IMR-90 (cell line): ENCODE data around the gene PIEZO2. TPM values are rescaled to one million over a fixed set of nuclear protein-coding genes. Genes with fewer than 3 reads are reported as not detected.
A peak's percentile ranks its signal among the peaks of the same experiment; 100 is the strongest.

Experiments used
- ATAC-seq: fragments of 200-7000 bp; cut with Tn5 transposase; 2 replicates; pipeline ENCODE4 v1.9.1; 2020; ENCODE audit warnings: low read depth, mild to moderate bottlenecking, moderate library complexity
- BruUV-seq: library from RNA; stranded (reverse); fragments of 400-500 nt; replicated peaks from 2 replicates; lab custom pipeline; 2021; lab: Mats Ljungman, UMichigan
- CTCF ChIA-PET: fragments of 300-600 bp; formaldehyde crosslinking; extraction: SDS; loops from one replicate; lab custom pipeline; 2021; ENCODE audit warnings: antibody characterized with exemption; lab: Yijun Ruan, JAX
- POLR2A ChIA-PET: fragments of 300-600 bp; sonication (Branson Sonifier 250); formaldehyde crosslinking; loops from one replicate; lab custom pipeline; 2022; ENCODE audit warnings: antibody characterized with exemption; ENCODE audit not compliant: unreplicated experiment; lab: Charles Lee
- DNase-seq: peaks from one replicate; pipeline ENCODE4 v3.0.0; 2013
- H2AFZ ChIP-seq: replicated peaks from 2 replicates; pipeline ENCODE3; 2013; ENCODE audit warnings: low read length, mild to moderate bottlenecking; ENCODE audit not compliant: poor library complexity
- H2AK5ac ChIP-seq: 2 replicates; pipeline ENCODE4 v1.6.1; 2013; ENCODE audit warnings: low read depth, low read length, inconsistent platforms
- H2AK9ac ChIP-seq: replicated peaks from 2 replicates; pipeline ENCODE3; 2013; ENCODE audit warnings: mild to moderate bottlenecking, low read depth, low read length, moderate library complexity; ENCODE audit not compliant: poor library complexity
- H2BK120ac ChIP-seq: 2 replicates; pipeline ENCODE4 v1.6.1; 2013; ENCODE audit warnings: low read depth, low read length, inconsistent platforms
- H2BK15ac ChIP-seq: 3 replicates; pipeline ENCODE4 v1.6.1; 2013; ENCODE audit warnings: low read depth, low read length, inconsistent platforms
- H2BK20ac ChIP-seq: 2 replicates; pipeline ENCODE4 v1.6.1; 2013; ENCODE audit warnings: low read depth, mild to moderate bottlenecking, inconsistent platforms, low read length, moderate library complexity
- H2BK5ac ChIP-seq: 2 replicates; pipeline ENCODE4 v1.6.1; 2013; ENCODE audit warnings: mild to moderate bottlenecking, low read depth, low read length, inconsistent platforms; ENCODE audit not compliant: poor library complexity, severe bottlenecking
- H3K14ac ChIP-seq: replicated peaks from 2 replicates; pipeline ENCODE4 v1.6.1; 2013; ENCODE audit warnings: low read depth, low read length, inconsistent platforms
- H3K18ac ChIP-seq: 2 replicates; pipeline ENCODE4 v1.6.1; 2013; ENCODE audit warnings: low read depth, low read length, control low read depth
- H3K23ac ChIP-seq: 2 replicates; pipeline ENCODE4 v1.6.1; 2013; ENCODE audit warnings: low read depth, low read length, inconsistent platforms
- H3K27ac ChIP-seq: 2 replicates; pipeline ENCODE4 v1.5.1; 2013; ENCODE audit warnings: mild to moderate bottlenecking, control low read depth, low read length; ENCODE audit not compliant: insufficient read depth
- H3K27me3 ChIP-seq: 2 replicates; pipeline ENCODE4 v1.6.1; 2013; ENCODE audit warnings: low read length; ENCODE audit not compliant: control insufficient read depth, insufficient read depth
- H3K36me3 ChIP-seq: 2 replicates; pipeline ENCODE4 v1.6.1; 2013; ENCODE audit warnings: low read length, mixed read lengths; ENCODE audit not compliant: control insufficient read depth, insufficient read depth
- H3K4ac ChIP-seq: 2 replicates; pipeline ENCODE4 v1.6.1; 2013; ENCODE audit warnings: low read depth, low read length, inconsistent platforms
- H3K4me1 ChIP-seq: 2 replicates; pipeline ENCODE4 v1.6.1; 2013; ENCODE audit warnings: low read length, mixed read lengths; ENCODE audit not compliant: control insufficient read depth, insufficient read depth
- H3K4me2 ChIP-seq: 2 replicates; pipeline ENCODE4 v1.6.1; 2013; ENCODE audit warnings: low read depth, mild to moderate bottlenecking, control low read depth, low read length, moderate library complexity
- H3K4me3 ChIP-seq: 2 replicates; pipeline ENCODE4 v1.5.1; 2013; ENCODE audit warnings: low read depth, mild to moderate bottlenecking, control low read depth, low read length, moderate library complexity; ENCODE audit not compliant: insufficient read depth
- H3K56ac ChIP-seq: 2 replicates; pipeline ENCODE4 v1.6.1; 2013; ENCODE audit warnings: low read length, inconsistent platforms; ENCODE audit not compliant: insufficient read depth; ENCODE audit errors: extremely low read depth
- H3K79me1 ChIP-seq, 2 experiments: 2 replicates each; pipeline ENCODE4 v1.6.1; 2013; ENCODE audit warnings: low read length in 2 of 2, inconsistent platforms in 1 of 2, low read depth in 1 of 2
- H3K9ac ChIP-seq: 2 replicates; pipeline ENCODE4 v1.6.1; 2013; ENCODE audit warnings: low read depth, low read length, control low read depth
- H3K9me1 ChIP-seq: 2 replicates; pipeline ENCODE4 v1.6.1; 2013; ENCODE audit warnings: low read length, inconsistent platforms; ENCODE audit not compliant: insufficient read depth
- H3K9me3 ChIP-seq: 2 replicates; pipeline ENCODE4 v1.6.1; 2013; ENCODE audit warnings: low read length; ENCODE audit not compliant: control insufficient read depth, insufficient read depth
- H4K20me1 ChIP-seq: 2 replicates; pipeline ENCODE4 v1.6.1; 2013; ENCODE audit warnings: low read length, inconsistent platforms; ENCODE audit not compliant: insufficient read depth
- H4K5ac ChIP-seq: 2 replicates; pipeline ENCODE4 v1.6.1; 2013; ENCODE audit warnings: mild to moderate bottlenecking, low read depth, low read length, control low read depth
- H4K8ac ChIP-seq, 2 experiments: 2 replicates each; pipeline ENCODE4 v1.6.1; 2013; ENCODE audit warnings: low read depth in 2 of 2, low read length in 2 of 2, control low read depth in 1 of 2, inconsistent platforms in 1 of 2
- H4K91ac ChIP-seq: 2 replicates; pipeline ENCODE4 v1.6.1; 2013; ENCODE audit warnings: low read depth, low read length, inconsistent platforms; ENCODE audit not compliant: insufficient read depth
- FOS ChIP-seq: fragments of 150-350 bp; IDR thresholded peaks from 2 replicates; pipeline ENCODE4 v1.6.1; 2016; ENCODE audit warnings: low read depth, low read length
- WGBS, 2 experiments: methylation state at CpG; one replicate each; pipeline versions ENCODE4 v1.1.5 to v1.1.7; 2013; ENCODE audit warnings: missing lambda C conversion rate in 2 of 2; ENCODE audit not compliant: insufficient read length in 1 of 2; ENCODE audit errors: extremely low coverage in 2 of 2; 5-methylcytosine and 5-hydroxymethylcytosine counted together
- dilution Hi-C: fragments of 300-500 bp; cut with HindIII; formaldehyde crosslinking; loops from one replicate; pipeline ENCODE4 v1.14.3; 2018; ENCODE audit warnings: low sequenced_read_pairs; ENCODE audit not compliant: unreplicated experiment
- in situ Hi-C: fragments of 300-500 bp; cut with MboI; formaldehyde crosslinking; loops from 3 replicates; pipeline ENCODE4 v1.14.3; 2019; ENCODE audit warnings: low sequenced_read_pairs, inconsistent platforms, mixed read lengths
- intact Hi-C: fragments of 100-400 bp; cut with micrococcal nuclease; formaldehyde crosslinking; loops from 2 replicates; pipeline ENCODE4 v1.10.0; 2022
- polyA plus RNA-seq, 3 experiments: library from polyadenylated mRNA; depleted of rRNA; stranded (reverse); fragments of >200 nt; gene quantifications; 2 replicates each; pipeline ENCODE4 v1.2.3, GENCODE V29; 2012; ENCODE audit warnings: low replicate concordance in 1 of 3
- total RNA-seq: library from RNA; depleted of rRNA; stranded (reverse); fragments of >200 nt; gene quantifications from 2 replicates; pipeline ENCODE4 v1.2.3, GENCODE V29; 2012

PIEZO2 gene
- total and polyA plus RNA-seq, 2 of the 4 experiments (the other 2 are of a cell fraction): 2.4 to 4.1 TPM

- H2AFZ ChIP-seq: no peak overlapping the region
- in situ Hi-C loops (no loop called here), intact Hi-C loops (no loop called here), dilution Hi-C loops (no loop called here)
- no peak overlapping the region for H3K9ac ChIP-seq
- no peak overlapping the region for H4K5ac ChIP-seq
- peak overlapping the region; percentile 33; the same call in 1 of the 2 replicates for H2BK20ac ChIP-seq
- no TSS peak for BruUV-seq
- no peak overlapping the region for H2AK9ac ChIP-seq
- H2BK5ac ChIP-seq: no peak overlapping the region
- peaks cover 4% of the 10 kb centered on the region; the same call in 1 of the 2 replicates for H3K4me1 ChIP-seq
- ChIA-PET POLR2A (no interaction called here), CTCF (interaction anchor here (1.0 kb wide), 1 partner anchor 119 kb away, joined by 3 read pairs; no protein-coding TSS in a partner anchor)
- peak; percentile 53 for DNase-seq
- no peaks in the 10 kb centered on the region for H3K9me3 ChIP-seq
- no peak overlapping the region for H4K8ac ChIP-seq
- 0 out of 2 replicates have a peak overlapping the region, but pooled peaks have one; percentile 51 for H2AK5ac ChIP-seq
- H3K4me2 ChIP-seq: no peak overlapping the region
- no peak overlapping the region for H3K23ac ChIP-seq
- H3K18ac ChIP-seq: no peak overlapping the region
- H3K9me1 ChIP-seq: peaks cover 7% of the 10 kb centered on the region; the same call in 1 of the 2 replicates
- ATAC-seq: 0 out of 2 replicates have a peak, but pooled peaks have one; percentile 37
- H2BK120ac ChIP-seq: no peak overlapping the region
- WGBS, 2 experiments: no CpG with 5 or more reads among the region's 4 CpGs
- no peak for TF ChIP-seq FOS
- H3K27me3 ChIP-seq: no peaks in the 10 kb centered on the region
- H3K27ac ChIP-seq: no peak overlapping the region
- H3K56ac ChIP-seq: no peak overlapping the region
- no peaks in the 10 kb centered on the region for H4K20me1 ChIP-seq
- no peaks in the 10 kb centered on the region for H3K36me3 ChIP-seq
- no peak overlapping the region for H3K4ac ChIP-seq
- peak overlapping the region; percentile 41; the same call in 1 of the 3 replicates for H2BK15ac ChIP-seq
- no peak overlapping the region for H4K91ac ChIP-seq
- H3K14ac ChIP-seq: no peak overlapping the region; the same call in 1 of the 2 replicates
- no peak overlapping the region for H3K4me3 ChIP-seq
- peaks cover 0 to 5% of the 10 kb centered on the region in 2 experiments; a peak in 1 of 4 replicates for H3K79me1 ChIP-seq
These were observed 114.5 kb downstream of the PIEZO2 start for GRCh38 chr18:11034884-11035283.
